HG03575 (cell line): ENCODE measurements around the gene RABEP1.
"Not testable (repeated sequence)": the region's sequence is repeated elsewhere in the genome, so short reads cannot be mapped to it uniquely, and the experiment has no call there.

Source experiments
- ATAC-seq: cut with Tn5 transposase; IDR thresholded peaks from one replicate; pipeline ENCODE4 v1.9.1; 2021; ENCODE audit not compliant: unreplicated experiment, insufficient number of reproducible peaks, low FRiP score; ENCODE audit errors: extremely low read depth

RABEP1 gene

GRCh38 chr17:5410594-5411272, 128.6 kb downstream of the RABEP1 start:
- no peak for ATAC-seq

GRCh38 chr17:5413682-5414081, 131.6 kb downstream of the RABEP1 start:
- no peak for ATAC-seq

GRCh38 chr17:5416901-5417300, 134.8 kb downstream of the RABEP1 start:
- ATAC-seq = no peak

GRCh38 chr17:5418858-5419355, 136.8 kb downstream of the RABEP1 start:
- no peak for ATAC-seq

- peak; percentile 61 for ATAC-seq
Observed at GRCh38 chr17:5419356-5419958, 137.4 kb downstream of the RABEP1 start, which contains the start of gene NUP88. TSS of gene NUP88 (minus strand) at chr17:5419662. CDS start at chr17:5419650, 12 bp downstream.

- ATAC-seq = peak; percentile 8
Observed at GRCh38 chr17:5419959-5420653, 138.0 kb downstream of the RABEP1 start, which contains the start of gene RPAIN. TSS of gene RPAIN (plus strand) at chr17:5420182. CDS start at chr17:5420211, 29 bp downstream.

- no peak for ATAC-seq
Observed at GRCh38 chr17:5422505-5422904, 140.4 kb downstream of the RABEP1 start.

- no peak for ATAC-seq
Observed at GRCh38 chr17:5424909-5425308, 142.8 kb downstream of the RABEP1 start.

GRCh38 chr17:5425826-5426225, 143.7 kb downstream of the RABEP1 start:
- no peak for ATAC-seq

- no peak for ATAC-seq
Observed at GRCh38 chr17:5429191-5429887, 147.3 kb downstream of the RABEP1 start.

- no peak for ATAC-seq
Observed at GRCh38 chr17:5430413-5430999, 148.4 kb downstream of the RABEP1 start.

- ATAC-seq = not testable (repeated sequence)
Observed at GRCh38 chr17:5431234-5431633, 149.2 kb downstream of the RABEP1 start.

GRCh38 chr17:5431949-5432556, 150.0 kb downstream of the RABEP1 start:
- ATAC-seq = no peak

GRCh38 chr17:5434984-5435383, 152.9 kb downstream of the RABEP1 start:
- no peak for ATAC-seq
